Effector CD4-positive, alpha-beta T cell (primary cell): ENCODE measurements around the gene STEAP1B.

ENCODE experiments used
- DNase-seq: peaks from one replicate; pipeline ENCODE4 v3.0.0-alpha.2; 2020

Gene STEAP1B

DNA sequence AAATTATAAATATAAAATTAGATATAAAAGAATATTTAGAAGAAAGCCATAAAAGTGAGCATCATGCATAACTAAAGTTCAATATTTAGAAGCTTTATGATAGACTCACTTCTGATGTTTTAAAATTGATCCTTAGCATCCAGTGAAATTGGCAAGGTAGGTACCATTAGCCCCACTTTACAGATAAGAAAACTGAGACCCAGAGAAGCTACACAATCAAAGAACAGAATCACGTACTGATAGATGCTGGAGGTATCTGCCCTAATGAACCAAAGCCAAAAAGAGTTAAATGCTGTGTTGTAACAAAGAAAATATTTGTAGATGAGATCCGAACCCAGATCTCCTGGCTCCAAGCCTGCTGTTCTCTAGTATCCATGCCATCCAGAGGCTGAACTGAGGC, 100.4 kb downstream of the STEAP1B start:
- no peak for DNase-seq

DNA sequence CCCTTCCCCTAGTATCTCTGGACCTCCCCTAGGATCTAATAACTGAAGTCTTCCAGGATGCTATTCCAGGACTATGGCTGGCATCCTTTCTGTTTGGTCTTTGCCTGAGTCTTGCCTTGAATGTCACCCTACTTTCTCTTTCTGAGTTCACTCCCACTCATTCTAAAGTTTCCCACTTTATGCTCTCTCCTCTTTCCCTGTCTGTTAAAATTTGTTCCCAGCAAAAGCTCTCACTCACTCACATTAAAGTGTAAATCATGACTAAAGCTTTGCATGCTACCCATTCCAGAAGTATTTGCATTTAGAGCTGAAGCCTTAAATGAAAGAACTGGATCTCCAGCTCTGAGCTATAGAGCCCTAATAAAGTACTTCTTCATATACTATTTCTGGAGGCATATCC, 100.9 kb downstream of the STEAP1B start:
- DNase-seq = no peak

DNA sequence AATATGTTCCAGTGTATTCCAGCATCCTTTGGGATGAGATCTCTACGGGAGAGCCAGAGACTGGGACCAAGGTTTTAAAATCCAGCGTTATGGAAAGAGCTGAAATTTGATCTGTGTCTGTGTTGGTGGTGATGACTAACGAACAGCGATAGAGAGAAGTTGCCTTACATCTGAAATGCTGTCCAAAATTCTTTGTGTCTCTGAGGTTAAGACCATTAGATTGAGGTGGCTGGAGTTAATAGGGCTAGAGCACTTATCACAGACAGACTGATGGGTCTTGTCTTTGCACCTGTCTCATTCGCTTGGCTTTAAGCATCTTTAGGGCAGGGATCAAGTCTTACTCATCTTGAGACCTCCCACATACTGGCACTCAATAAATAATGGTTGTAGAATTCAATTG, 102.0 kb downstream of the STEAP1B start:
- DNase-seq = no peak

DNA sequence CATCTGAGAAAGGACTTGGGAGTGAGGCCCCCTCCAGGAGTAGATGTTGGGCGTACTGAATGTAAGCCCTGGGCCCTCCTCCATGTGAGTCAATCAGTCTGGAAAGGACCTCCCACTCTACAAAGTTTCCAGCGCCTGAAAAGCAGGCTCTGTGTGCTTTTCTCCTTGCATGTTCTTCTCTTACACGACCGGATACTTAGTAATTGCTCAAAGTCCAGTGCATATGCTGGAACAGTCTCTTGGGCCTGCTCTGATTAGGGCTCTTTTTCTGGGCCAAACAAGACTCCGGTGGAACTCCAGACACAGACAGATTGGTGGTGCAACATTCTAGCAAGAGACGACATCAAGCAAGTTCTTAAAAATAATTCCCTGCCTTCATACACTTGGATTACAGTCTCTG, 104.8 kb downstream of the STEAP1B start:
- DNase-seq = no peak

DNA sequence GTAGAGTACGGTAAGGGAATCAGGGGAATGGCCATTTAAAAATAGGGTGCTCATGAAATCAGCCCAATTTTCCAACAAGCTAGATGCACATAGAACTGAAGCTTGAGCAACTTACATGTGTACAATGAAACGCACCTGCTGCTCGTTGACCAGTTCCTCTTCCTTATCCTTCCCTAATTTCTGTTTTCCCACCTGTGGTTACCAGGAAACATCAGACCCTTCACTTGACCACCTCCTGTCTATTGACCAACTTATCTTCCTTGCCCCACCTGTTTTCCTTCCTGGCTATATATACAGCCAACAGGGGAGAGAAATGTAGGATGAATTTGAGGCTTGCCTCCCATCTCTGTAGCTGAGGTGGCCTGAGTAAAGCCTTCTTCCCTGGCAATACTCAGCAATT, 105.2 kb downstream of the STEAP1B start:
- DNase-seq = no peak

DNA sequence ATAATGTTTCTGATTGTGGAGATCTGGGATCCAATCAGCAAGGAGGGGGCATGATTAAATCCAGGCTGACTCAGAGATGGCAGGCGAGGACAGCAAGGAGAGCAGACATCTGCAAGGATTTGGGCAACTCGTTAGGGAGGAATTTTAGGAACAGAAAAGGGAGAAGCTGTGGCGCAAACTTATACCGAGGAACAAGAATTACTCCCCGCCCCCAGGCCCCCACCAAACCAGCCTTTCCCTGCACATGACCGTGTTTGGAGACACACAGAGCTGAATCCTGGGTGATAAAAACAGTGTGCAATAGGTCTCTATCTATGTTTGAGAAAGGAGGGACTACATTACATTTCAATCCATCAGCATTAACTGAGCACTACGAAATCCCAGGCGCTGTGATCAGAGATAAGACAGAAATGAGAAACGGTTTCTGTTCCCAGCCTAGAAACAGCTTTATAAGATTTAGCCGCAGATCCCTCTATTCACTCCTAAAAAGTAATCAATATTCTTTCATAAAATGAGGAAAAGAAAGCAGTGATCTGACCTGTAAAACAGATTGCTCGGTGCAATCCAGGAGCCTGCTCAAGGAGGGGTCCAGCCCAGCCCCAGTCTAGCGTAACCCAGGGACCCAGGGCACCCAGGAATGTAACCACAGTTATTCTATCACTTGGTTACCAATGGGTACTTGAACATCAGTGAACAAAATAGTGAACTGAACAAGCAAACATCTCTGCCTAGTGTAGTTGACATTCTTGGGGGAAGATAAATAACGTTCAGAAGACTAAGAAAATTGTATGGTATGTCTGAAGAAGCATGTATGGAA, 105.9 kb downstream of the STEAP1B start:
- DNase-seq = no peak

DNA sequence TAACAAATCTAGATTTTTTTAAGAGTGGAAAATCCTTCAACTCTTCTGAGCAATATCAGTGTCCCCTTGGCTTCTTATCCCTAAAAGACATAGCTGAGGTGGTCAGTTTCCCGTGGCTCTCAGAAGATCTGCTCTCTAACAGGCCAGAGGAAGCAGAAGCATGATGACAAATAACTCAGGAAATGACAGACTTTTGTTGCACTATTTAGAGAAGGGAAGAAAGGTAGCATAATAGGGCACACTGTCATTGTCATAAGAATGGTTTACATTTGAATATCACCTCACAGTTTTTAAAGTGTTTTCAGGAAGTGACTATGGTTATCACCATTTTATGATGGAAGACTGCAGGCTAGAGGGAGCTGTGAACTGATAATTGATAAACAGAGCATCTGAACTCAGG, 109.5 kb downstream of the STEAP1B start:
- DNase-seq = no peak

DNA sequence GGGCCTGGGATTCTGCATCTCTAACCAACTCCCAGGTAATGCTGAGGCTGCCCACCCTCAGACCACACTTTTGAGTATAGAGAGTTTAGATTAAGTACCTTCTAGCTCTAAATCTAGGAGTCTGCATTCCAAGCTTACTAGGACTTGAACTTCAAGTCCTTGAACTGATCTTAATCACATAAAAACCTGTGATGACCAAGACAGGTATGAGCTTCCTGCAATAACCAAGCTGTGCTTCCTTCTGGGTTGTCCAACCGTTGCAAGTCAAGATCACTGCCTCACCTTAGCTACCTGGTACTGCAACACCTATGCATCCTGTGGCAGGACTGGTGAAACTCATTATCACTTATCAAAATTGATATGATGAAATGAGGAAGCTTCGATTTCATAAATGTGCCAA, 110.1 kb downstream of the STEAP1B start:
- no peak for DNase-seq

DNA sequence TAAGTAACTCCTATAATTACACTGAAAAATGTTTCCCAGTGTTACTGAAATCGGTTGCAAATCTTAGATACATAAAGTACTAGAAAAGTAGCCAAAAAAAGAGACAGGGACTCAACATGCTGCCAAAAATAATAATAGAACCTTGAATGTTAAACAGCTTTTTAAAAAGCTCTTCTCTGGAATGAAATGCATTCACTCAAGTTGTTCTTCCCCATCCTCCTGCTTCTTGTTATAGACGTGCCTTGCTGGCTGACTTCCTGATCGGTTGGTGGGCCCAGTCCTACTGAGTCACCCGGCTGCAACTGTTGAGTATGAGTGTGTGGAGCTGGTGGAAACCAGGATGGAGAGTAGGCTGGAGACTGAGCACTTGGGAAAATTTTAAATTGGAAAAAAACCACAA, 112.4 kb downstream of the STEAP1B start:
- DNase-seq = no peak

DNA sequence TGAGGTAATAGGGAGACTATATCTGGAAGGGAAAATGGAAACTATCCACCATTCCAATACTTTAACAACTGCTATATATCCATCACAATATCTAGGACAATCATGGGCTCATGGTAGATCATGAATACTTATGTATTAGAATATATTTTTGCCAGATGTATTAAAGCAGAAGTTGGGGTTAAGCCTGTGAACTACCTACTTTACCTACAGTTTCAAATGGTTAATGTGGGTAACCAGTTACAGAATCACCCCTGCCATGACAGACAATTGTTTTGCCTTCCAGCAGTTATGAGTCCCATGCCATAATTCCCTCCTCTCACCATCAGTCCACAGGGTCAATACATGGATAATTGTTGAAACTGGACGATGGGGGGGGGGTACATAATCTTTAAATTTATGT, 113.1 kb downstream of the STEAP1B start:
- DNase-seq = no peak

DNA sequence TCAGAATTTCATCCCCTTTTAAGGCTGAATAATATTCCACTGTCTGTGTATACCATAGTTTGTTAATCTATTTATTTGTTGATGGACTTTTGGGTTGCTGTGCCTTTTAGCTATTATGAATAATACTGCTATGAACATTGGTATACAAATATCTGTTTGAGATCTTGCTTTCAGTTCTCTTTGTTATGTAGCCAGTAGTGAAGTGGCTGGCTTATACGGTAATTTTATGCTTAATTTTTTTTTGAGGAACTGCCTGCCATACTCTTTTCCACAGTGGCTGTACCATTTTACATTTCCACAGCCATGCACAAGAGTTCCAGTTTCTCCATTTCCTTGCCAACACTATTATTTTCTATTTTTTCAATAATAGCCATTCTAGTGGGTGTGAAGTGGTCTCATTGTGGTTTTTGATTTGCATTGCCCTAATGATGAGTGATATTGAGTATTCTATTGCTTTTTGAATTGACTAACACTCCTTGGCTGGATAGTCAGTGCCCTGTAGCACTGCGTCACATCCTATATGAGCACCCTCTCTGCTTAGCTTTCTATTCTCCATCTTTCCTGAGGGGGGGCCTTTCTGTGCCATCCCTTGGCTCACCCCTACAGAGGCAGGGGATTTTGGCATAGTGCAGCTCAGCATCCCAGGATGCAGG, 113.7 kb downstream of the STEAP1B start:
- no peak for DNase-seq

DNA sequence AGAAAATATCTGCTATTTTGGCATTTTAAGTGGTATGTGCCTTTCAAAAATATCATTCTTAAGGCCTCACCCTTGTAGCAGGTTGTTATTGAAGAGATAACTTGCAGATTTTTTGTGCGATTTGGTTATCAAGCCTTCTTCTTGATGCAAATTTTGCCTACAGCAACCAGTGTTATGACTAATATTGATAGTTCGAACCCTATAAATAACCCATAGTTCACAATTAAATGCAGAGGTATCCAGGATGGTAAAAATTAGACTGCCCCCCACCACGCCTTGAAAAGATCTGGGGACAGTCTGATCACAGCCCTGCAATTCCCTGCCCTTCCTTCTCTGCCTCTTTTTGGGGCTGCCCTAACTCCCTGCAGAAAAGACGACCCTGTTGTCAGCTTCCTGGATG, 114.7 kb downstream of the STEAP1B start:
- DNase-seq = no peak

DNA sequence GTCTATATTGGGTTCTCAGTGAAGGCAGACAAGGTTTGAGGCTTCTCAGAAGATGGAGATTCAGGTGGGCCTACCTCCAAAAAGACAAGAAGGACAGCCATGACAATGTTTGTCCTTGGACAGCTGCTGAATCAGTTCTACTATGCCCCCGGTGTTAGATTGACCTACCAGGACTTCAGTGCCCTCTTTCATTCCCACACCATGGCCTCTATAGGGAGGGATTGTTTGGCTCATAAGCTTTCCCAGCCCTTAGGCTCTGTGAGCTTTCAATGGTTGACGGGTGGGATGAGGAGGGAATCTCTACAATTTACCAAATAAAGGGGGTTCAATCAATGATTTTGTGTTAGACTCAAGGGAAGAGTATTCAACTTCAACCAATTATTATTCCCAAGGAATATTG, 119.7 kb downstream of the STEAP1B start:
- no peak for DNase-seq

DNA sequence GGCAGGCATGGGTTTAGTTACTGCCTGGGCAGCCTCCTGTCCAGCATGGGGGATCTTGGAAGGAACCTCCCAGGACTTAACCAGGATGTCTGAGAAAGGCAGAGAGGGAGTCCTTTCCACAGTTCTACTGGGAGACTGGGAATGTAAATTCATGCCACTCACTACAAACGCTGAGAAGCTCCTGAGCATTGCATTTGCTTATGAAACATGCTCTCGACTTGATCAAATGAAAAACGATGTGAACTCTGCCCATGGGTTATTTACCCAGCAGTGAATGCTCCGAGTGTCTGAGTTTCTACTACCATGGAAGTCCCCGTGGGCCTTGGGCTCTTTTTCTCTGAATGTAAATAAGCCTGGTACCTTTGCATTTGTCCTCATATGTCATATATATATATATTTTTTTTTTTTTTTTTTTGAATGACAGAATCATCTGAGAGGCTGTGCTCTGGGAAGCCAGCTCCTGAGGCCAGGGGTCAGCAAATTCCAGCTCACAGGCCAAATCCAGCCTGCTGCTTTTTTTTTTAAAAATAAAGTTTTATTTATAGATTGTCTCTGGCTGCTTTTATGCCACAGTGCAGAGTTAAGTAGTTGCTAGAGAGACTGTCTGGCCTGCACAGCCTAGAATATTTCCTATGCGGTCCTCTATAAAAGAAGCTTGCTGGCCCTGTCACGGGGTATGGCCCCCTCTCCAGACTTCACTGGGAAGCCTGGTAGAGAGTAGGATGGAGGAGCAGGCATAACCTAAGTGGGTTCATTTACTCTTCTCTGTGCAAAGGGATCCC, 121.6 kb downstream of the STEAP1B start:
- DNase-seq = no peak

DNA sequence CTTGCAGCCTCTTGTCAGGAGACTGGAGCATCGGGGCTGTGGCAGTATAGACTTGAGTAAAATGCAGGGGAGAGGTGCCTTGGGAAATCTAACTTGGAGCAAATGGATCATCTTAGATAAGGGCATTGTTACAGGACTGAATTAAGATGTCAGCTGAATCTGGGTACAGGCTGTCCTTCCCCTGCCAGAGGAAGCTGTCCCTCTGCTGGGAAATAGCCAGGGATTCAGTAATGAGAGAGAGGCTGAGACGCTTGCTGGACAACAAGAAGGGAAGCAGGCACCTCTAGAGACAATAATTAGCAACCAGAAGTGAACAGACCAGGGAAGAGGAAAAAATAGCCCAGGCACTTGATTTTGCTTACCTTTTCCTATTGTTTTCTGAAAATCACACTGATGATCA, 122.3 kb downstream of the STEAP1B start:
- no peak for DNase-seq

DNA sequence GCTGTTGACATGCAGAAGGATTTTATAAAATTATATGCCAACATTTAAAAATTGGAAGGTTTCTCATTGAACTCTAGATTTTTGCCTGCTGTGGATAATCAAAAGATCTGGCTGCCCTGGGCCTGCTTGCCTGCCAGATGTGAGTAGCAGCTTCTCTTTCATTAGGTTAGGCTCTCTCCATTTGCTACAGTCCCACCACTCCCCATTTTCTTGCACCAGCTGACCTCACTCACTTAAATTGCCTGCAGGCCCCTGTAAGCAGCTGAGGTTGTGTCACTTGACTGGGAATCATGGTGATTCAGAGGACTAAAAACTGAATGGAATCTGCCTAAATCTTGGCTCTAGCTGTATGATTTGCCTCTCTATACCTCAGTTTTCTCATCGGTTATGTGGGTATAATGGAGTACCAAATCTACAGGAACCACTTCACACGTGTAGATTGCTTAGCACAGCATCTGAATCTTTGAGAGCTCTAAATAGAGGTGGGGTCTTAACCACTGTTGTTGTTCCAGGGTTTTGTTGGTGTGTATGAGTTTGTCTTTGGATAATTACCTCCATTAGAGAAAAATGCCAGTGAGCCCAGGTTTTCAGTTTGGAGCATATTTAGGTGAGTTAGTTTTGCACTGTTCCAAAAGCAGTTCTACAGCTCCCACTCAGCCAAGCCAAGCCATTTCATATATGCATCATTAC, 124.5 kb downstream of the STEAP1B start:
- no peak for DNase-seq

DNA sequence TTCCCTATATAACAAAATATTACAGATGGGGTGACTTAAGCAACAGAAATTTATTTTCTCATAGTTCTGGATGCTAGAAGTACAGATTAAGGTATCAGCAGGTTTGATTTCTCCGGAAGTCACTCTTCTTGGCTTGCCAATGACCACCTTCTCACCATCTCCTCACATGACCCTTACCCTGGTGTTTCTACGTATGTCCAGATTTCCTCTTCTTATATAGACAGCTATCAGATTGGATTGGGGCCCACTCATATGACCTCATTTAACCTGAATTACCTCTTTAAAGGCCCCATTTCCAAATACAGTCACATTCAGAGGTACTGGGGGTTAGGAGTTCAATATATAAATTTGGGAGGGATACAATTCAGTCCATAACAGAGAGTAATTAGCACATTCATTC, 126.1 kb downstream of the STEAP1B start:
- DNase-seq = no peak

DNA sequence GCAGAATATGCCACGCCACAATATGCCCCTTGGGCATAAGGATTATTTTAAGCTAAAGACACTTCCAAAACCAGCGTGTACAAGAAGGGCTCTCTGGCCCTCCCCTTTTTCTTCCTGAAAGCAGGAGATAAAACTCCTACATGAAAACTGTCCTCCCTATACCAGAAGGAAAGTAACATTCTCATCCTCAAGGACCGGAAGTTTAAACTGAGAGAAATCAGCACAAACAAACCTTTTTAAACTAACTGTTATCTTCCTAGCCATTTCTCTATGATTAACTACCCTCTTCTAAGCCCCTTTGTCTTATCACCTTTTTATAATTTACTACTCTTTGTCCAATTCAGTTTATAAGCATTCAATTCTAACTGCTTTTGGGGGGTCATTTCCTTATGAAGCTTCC, 126.6 kb downstream of the STEAP1B start:
- DNase-seq = no peak

DNA sequence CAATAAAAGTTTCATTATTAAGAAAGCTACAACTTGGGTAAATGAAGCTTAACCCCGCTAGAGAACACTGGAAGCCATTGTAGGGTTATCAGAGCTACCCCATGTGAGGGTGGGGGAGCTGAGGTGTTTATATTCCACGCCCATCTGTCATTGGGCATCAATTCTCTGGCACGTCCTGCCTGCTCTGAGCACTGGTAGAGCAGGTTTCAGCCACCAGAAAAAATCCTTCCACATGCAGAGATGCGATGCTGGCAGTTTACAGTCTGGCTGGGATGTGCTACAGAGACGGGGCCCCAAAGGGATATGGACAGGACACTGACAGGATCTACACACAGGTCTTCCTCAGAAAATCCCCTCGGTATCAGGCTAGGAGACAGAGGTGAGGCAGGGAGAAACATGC, 127.1 kb downstream of the STEAP1B start:
- no peak for DNase-seq

DNA sequence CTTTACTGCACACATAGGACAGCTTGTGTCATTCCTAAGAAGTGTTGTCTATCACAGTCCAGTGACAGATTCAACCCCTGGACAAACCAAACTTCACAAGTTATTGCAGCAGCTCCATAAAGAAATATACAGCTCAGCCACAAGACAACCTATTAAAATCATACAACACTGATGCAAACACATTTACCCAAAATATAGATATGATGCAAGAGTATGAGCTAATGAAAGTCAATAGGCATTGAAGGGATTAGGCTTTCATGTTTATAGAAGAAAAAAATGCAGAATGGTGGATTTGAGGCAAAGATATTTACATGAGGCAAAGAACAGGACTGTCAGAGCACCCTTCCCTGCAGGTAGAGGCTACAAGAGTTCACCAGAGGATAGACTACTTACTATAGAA, 128.1 kb downstream of the STEAP1B start:
- DNase-seq = no peak
